Small intestine (tissue), 7 donors: Measurements from ENCODE around the gene TMEM233. TPM values are rescaled to one million over a fixed set of nuclear protein-coding genes. Genes with fewer than 3 reads are reported as not detected.

Experiments used
- DNase-seq, 2 donors: peaks; one replicate each; pipeline versions ENCODE4 v3.0.0 to v3.0.0-alpha.2; 2013
- FAIRE-seq: peaks from 2 replicates; lab custom pipeline; 2012; peaks lifted over from hg19 to GRCh38; lab: Jason Lieb, UNC
- H3K27ac ChIP-seq, 3 donors: one replicate each; pipeline ENCODE4 v1.5.1; 2013; ENCODE audit warnings: low read length in 2 of 3, mild to moderate bottlenecking in 2 of 3, control low read depth in 1 of 3, inconsistent platforms in 1 of 3, low read depth in 1 of 3, moderate library complexity in 1 of 3
- H3K27me3 ChIP-seq, 3 donors: one replicate each; pipeline ENCODE4 v1.6.1; 2013; ENCODE audit warnings: low read length in 3 of 3, inconsistent platforms in 1 of 3; ENCODE audit not compliant: control insufficient read depth in 3 of 3, insufficient read depth in 3 of 3
- H3K36me3 ChIP-seq, 3 donors: one replicate each; pipeline ENCODE4 v1.6.1; 2013; ENCODE audit warnings: low read length in 3 of 3, inconsistent platforms in 1 of 3, low read depth in 1 of 3, mild to moderate bottlenecking in 1 of 3, moderate library complexity in 1 of 3; ENCODE audit not compliant: control insufficient read depth in 3 of 3, insufficient read depth in 2 of 3
- H3K4me1 ChIP-seq, 3 donors: one replicate each; pipeline ENCODE4 v1.6.1; 2013; ENCODE audit warnings: low read length in 2 of 3, inconsistent platforms in 1 of 3, low read depth in 1 of 3, mild to moderate bottlenecking in 1 of 3, moderate library complexity in 1 of 3; ENCODE audit not compliant: control insufficient read depth in 3 of 3, insufficient read depth in 2 of 3
- H3K4me3 ChIP-seq, 3 donors: one replicate each; pipeline ENCODE4 v1.5.1; 2013; ENCODE audit warnings: low read length in 3 of 3, control low read depth in 1 of 3, inconsistent platforms in 1 of 3, low read depth in 1 of 3, mild to moderate bottlenecking in 1 of 3, moderate library complexity in 1 of 3
- H3K9me3 ChIP-seq, 2 donors: one replicate each; pipeline ENCODE4 v1.6.1; 2013; ENCODE audit warnings: low read depth in 1 of 2, low read length in 1 of 2; ENCODE audit not compliant: control insufficient read depth in 2 of 2, insufficient read depth in 1 of 2
- WGBS, 3 donors: extraction: QIAGEN DNeasy Blood & Tissue Kit; methylation state at CpG; one replicate each; pipeline ENCODE4 v1.1.7; 2013; 5-methylcytosine and 5-hydroxymethylcytosine counted together
- polyA plus RNA-seq, 4 donors: library from polyadenylated mRNA; stranded (reverse) in 3 of 4; unstranded in 1 of 4; fragments of 200-250 nt in 3 of 4; fragments of 120-200 nt in 1 of 4; gene quantifications; one replicate each; pipeline versions ENCODE4 v1.2.1 to v1.2.3, GENCODE V29; 2013
- donor health status: healthy with polysubstance abuse.
- donor health status: control.
- donor health status: control.
- donor health status: Bipolar disorder and iron deficiency.
- donor health status: healthy.

Gene TMEM233
- polyA plus RNA-seq, 4 donors, result 0.18 to 0.58 TPM; not detected in 2

DNA sequence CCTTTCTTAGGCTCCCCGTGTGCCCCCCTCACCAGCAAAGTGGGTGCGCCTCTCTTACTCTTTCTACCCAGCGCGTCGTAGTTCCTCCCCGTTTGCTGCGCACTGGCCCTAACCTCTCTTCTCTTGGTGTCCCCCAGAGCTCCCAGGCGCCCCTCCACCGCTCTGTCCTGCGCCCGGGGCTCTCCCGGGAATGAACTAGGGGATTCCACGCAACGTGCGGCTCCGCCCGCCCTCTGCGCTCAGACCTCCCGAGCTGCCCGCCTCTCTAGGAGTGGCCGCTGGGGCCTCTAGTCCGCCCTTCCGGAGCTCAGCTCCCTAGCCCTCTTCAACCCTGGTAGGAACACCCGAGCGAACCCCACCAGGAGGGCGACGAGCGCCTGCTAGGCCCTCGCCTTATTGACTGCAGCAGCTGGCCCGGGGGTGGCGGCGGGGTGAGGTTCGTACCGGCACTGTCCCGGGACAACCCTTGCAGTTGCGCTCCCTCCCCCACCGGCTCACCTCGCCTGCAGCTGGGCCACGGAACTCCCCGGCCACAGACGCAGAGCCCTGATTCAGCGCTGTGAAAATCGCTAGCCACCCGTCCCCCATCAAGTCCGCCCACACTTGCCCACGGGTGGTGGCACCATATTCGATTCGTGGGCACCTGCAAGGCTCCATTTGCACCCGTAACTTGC lies 1.3 kb downstream of the TMEM233 start:
- Histone ChIP-seq H3K27ac (peak overlapping the region in 1 of 3 donors; percentile 17), H3K36me3 (no peaks in the 10 kb centered on the region), H3K4me3 (peak overlapping the region in 1 of 3 donors; percentile 25), H3K9me3 (no peaks in the 10 kb centered on the region), H3K4me1 (no peaks in the 10 kb centered on the region), H3K27me3 (peaks cover 7 to 32% (median 19%) of the 10 kb centered on the region in 3 donors)
- FAIRE-seq (no peak), DNase-seq (no peak)
- WGBS, 3 donors, result 3 to 9% (median 6%) methylated on average over 45 to 49 of the region's 49 CpGs

DNA sequence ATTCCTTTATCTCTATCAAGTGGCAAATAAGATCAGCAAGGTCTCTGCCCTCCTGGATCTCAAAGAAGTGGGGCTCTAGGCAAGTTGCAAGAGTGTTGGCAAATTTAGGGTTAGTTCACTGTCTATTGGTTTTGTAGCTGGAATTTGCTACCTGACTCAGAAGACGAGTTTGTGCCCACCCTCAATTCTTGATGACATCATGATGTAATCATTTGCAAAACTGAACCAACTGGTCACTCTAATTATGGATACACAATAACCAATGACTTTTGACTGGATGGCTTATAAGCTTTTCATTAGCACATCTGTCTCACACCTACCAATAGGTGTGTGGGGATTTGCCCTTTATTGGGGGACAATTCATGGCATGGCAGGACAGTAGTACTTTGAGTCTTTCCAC lies 4.6 kb downstream of the TMEM233 start:
- H3K36me3 ChIP-seq, result no peaks in the 10 kb centered on the region
- DNase-seq (no peak), FAIRE-seq (no peak)
- no peaks in the 10 kb centered on the region for H3K9me3 ChIP-seq
- H3K27ac ChIP-seq, result no peak overlapping the region
- no peaks in the 10 kb centered on the region for H3K4me1 ChIP-seq
- H3K4me3 ChIP-seq, result no peak overlapping the region
- WGBS, 3 donors, result 28 to 47% (median 35%) methylated on average over 1 of the region's 1 CpG
- H3K27me3 ChIP-seq, result peaks cover 7 to 29% (median 14%) of the 10 kb centered on the region in 3 donors

DNA sequence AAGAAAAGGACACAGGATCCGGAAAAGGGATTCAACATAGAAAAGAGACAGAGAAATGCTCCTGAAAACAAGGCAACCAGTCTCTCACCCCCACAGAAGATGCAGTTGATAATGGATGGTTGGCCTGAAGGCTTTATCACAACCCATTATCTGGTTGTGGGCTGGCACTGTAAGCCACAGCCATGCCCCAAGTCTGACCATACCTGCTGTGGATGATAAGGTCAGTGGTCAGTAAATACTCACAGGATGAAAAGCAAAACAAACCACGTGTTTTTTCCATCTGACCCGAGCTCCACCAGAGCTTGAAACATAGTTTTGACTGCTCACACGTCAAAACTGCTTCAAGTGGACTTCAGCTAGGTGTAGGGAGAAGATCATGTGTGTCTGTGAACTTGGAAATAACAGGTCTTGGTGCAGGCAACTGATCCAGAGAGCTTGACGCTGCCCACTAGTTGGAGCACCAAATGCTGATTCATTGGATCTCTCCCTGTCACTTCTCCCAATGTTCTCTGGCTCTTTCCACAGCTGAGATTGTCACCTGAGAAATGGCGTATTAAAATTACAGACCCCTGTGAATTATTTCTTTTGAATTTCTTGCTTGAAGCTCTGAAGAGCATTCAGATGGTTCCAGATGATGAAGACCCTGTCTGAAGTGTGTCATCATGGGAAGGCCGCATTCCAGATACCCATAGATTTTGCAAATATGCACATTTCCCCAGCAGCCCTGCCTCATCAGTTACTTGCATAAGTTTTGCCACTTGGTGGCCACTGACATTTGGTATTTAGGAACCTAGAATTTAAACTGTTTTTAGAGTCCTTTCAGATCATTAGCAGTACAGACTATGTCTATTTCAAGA lies 8.5 kb downstream of the TMEM233 start:
- Histone ChIP-seq H3K27me3 (no peaks in the 10 kb centered on the region), H3K4me3 (no peak overlapping the region), H3K9me3 (no peaks in the 10 kb centered on the region), H3K27ac (no peak overlapping the region), H3K4me1 (no peaks in the 10 kb centered on the region), H3K36me3 (no peaks in the 10 kb centered on the region)
- DNase-seq (no peak), FAIRE-seq (no peak)
- WGBS, 3 donors, result 47 to 59% (median 59%) methylated on average over 7 of the region's 7 CpGs

DNA sequence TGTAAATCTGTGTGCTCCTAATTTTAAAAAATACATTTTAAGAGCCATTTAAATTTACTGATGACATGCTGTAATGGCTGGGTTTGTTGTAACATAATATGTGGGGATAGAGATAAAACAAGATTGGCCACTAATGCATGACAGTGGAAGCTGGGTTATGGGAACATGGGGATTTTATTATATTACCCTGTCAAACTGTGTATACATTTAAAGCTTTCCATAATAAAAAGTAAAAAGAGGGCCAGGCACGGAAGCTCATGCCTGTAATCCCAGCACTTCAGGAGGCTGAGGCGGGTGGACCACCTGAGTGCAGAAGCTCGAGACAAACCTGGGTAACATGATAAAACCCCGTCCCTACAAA lies 9.1 kb downstream of the TMEM233 start:
- Histone ChIP-seq H3K27ac (no peak overlapping the region), H3K9me3 (no peaks in the 10 kb centered on the region), H3K4me3 (no peak overlapping the region), H3K36me3 (no peaks in the 10 kb centered on the region), H3K4me1 (no peaks in the 10 kb centered on the region), H3K27me3 (no peaks in the 10 kb centered on the region)
- no peak for DNase-seq
- FAIRE-seq, result no peak
- 71 to 81% (median 76%) methylated on average over 4 of the region's 4 CpGs for WGBS, 3 donors

DNA sequence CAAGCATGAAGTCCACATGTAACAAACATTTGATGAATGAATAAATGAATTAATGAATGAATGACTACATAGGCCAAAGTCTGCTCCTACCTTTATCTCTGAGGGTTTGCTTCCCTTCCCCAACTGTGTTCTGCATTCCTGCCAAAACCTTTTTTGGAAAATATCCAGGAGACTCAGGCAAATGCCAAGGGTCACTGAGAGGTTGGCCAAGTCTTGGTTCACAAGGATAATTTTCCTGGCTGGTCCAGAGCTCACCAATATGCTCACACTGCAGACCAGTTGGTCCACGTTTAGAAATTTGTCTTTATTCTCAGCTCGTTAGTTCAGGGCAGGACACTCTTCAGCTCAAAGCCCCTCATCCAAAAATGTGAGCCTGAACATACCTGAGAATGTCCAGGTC lies 10.2 kb downstream of the TMEM233 start:
- Histone ChIP-seq H3K36me3 (no peaks in the 10 kb centered on the region), H3K4me1 (no peaks in the 10 kb centered on the region), H3K9me3 (no peaks in the 10 kb centered on the region), H3K27me3 (no peaks in the 10 kb centered on the region), H3K4me3 (no peak overlapping the region), H3K27ac (no peak overlapping the region)
- WGBS, 3 donors, result 13 to 44% (median 19%) methylated on average over 2 of the region's 2 CpGs
- DNase-seq, result no peak
- FAIRE-seq, result no peak

DNA sequence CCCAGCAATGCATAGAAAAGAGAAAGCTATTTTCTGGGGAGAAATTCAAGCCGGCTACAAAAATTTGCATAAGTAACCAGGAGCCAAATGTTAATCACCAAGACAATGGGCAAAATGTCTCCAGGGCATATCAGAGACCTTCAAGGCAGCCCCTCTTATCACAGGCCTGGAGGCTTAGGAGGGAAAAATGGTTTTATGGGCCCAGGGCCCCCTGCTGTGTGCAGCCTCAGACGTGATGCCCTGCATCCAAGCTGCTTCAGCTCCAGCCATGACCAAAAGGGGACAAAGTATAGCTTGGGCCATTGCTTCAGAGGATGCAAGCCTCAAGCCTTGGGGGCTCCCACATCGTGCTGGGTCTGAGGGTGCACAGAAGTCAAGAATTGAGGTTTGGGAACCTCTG lies 15.8 kb downstream of the TMEM233 start:
- no peaks in the 10 kb centered on the region for H3K4me1 ChIP-seq
- DNase-seq, result no peak
- H3K27ac ChIP-seq, result no peak overlapping the region
- no peak for FAIRE-seq
- WGBS, 3 donors, result 61 to 73% (median 62%) methylated on average over 3 of the region's 3 CpGs
- H3K27me3 ChIP-seq, result no peaks in the 10 kb centered on the region
- H3K4me3 ChIP-seq, result no peak overlapping the region
- peaks cover 0 to 4% of the 10 kb centered on the region in 2 donors for H3K9me3 ChIP-seq
- H3K36me3 ChIP-seq, result no peaks in the 10 kb centered on the region

DNA sequence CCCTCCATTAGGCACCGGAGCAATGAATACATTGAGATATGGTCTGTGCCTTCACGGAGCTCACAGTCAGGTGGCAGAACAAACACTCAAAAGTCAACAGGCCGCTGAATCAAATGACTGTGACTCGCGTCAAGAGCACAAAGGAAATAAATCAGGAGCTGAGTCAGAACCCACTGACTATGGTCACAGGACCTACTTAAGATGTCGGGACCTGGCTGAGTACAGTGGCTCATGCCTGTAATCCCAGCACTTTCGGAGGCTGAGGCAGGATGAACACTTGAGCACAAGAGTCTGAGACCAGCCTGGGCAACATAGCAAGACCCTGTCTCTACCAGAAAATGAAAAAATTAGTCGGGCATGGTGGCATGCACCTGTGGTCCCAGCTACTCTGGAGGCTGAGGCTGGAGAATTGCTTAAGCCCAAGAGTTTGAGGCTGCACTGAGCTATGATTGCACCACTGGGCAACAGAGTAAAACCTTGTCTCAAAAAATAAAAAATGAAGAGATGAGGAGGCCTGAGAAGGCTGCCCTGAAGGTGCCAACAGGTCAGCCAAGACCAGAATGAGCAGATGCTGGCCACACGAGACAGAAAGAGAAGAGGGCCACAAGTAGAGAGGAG lies 19.9 kb downstream of the TMEM233 start:
- Histone ChIP-seq H3K4me3 (no peak overlapping the region), H3K27ac (no peak overlapping the region), H3K4me1 (no peaks in the 10 kb centered on the region), H3K27me3 (no peaks in the 10 kb centered on the region), H3K9me3 (peaks cover 0 to 4% of the 10 kb centered on the region in 2 donors), H3K36me3 (no peaks in the 10 kb centered on the region)
- DNase-seq (no peak), FAIRE-seq (no peak)
- 52 to 68% (median 61%) methylated on average over 9 of the region's 9 CpGs for WGBS, 3 donors

DNA sequence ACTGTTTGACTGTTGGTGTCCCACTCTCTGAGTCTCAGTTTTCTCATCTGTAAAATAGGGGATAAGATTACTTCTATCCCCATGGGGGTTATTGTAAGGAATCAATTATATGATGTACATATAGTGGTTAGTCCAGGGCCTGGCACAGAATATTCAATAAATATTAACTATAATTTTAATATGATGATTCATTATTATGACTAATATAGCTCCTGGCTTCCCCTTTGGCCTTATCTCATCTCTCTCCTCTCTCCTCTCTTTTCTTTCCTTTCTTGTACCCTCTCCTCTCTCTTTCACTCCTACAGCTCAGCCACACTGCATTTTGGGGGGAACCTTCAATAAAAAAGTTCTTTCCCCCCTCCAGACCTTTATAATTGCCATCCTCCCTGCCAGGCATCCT lies 21.1 kb downstream of the TMEM233 start:
- DNase-seq, result no peak
- Histone ChIP-seq H3K36me3 (no peaks in the 10 kb centered on the region), H3K4me3 (no peak overlapping the region), H3K27me3 (no peaks in the 10 kb centered on the region), H3K9me3 (no peaks in the 10 kb centered on the region), H3K27ac (no peak overlapping the region), H3K4me1 (no peaks in the 10 kb centered on the region)
- FAIRE-seq, result no peak
